Gastroesophageal sphincter (tissue), 4 donors: ENCODE results near the gene PDZD2. TPM values are rescaled to one million over a fixed set of nuclear protein-coding genes. Genes with fewer than 3 reads are reported as not detected.

Experiments used
- ATAC-seq: fragments of 150-250 bp; one replicate; pipeline ENCODE4 v1.9.1; 2016; ENCODE audit warnings: mild to moderate bottlenecking, moderate library complexity
- H3K27ac ChIP-seq, 4 donors: fragments of 200-600 bp; sonication (generic) in 3 of 4; 1 replicate in 3 of 4; 2 replicates in 1 of 4; pipeline ENCODE4 v1.5.1; 2016 to 2019
- H3K27me3 ChIP-seq: fragments of 200-600 bp; sonication (generic); one replicate; pipeline ENCODE4 v1.5.1; 2019
- H3K36me3 ChIP-seq, 2 donors: fragments of 200-600 bp; sonication (generic); one replicate each; pipeline ENCODE4 v1.5.1; 2019; ENCODE audit warnings: control low read depth in 1 of 2
- H3K4me1 ChIP-seq, 3 donors: fragments of 200-600 bp; sonication (generic); 1 replicate in 2 of 3; 2 replicates in 1 of 3; pipeline ENCODE4 v1.5.1; 2016 to 2019; ENCODE audit warnings: control low read depth in 2 of 3
- H3K4me3 ChIP-seq, 2 donors: fragments of 200-600 bp; sonication (generic); one replicate each; pipeline ENCODE4 v1.5.1; 2019; ENCODE audit warnings: mild to moderate bottlenecking in 1 of 2, moderate library complexity in 1 of 2
- H3K9me3 ChIP-seq, 3 donors: fragments of 200-600 bp; sonication (generic); one replicate each; pipeline ENCODE4 v1.5.1; 2017 to 2019; ENCODE audit warnings: control low read depth in 2 of 3
- EP300 ChIP-seq: sonication (generic); formaldehyde crosslinking; IDR thresholded peaks from one replicate; pipeline ENCODE4 v1.6.1; 2017; ENCODE audit warnings: antibody characterized with exemption, mild to moderate bottlenecking
- POLR2A ChIP-seq, 2 donors: fragments of 450-650 bp; IDR thresholded peaks; one replicate each; pipeline ENCODE4 v1.6.1; 2017; ENCODE audit warnings: antibody characterized with exemption in 2 of 2, mild to moderate bottlenecking in 2 of 2, moderate library complexity in 1 of 2
- POLR2AphosphoS5 ChIP-seq: sonication (generic); formaldehyde crosslinking; IDR thresholded peaks from one replicate; pipeline ENCODE4 v1.6.1; 2017; ENCODE audit warnings: antibody characterized with exemption
- WGBS, 2 donors: methylation state at CpG; one replicate each; pipeline ENCODE4 v1.1.5; 2018; ENCODE audit warnings: low coverage in 1 of 2; 5-methylcytosine and 5-hydroxymethylcytosine counted together
- total RNA-seq, 4 donors: library from RNA; depleted of rRNA; stranded (reverse); fragments of >200 nt; gene quantifications; one replicate each; pipeline ENCODE4 v1.1.0, GENCODE V29; 2016
- TF ChIP-seq, protein P1 (sequence below), 4 experiments: fragments of 200-600 bp in 2 of 4; fragments of 450-650 bp in 2 of 4; sonication (generic) in 1 of 4; IDR thresholded peaks; one replicate each; pipeline ENCODE4 v1.5.1; 2017 to 2019; ENCODE audit warnings: antibody characterized with exemption in 4 of 4, mild to moderate bottlenecking in 2 of 4, moderate library complexity in 2 of 4

PDZD2 gene
- total RNA-seq, 4 donors from 2014 or later: 8.6 to 19.4 (median 14.0) TPM

DNA sequence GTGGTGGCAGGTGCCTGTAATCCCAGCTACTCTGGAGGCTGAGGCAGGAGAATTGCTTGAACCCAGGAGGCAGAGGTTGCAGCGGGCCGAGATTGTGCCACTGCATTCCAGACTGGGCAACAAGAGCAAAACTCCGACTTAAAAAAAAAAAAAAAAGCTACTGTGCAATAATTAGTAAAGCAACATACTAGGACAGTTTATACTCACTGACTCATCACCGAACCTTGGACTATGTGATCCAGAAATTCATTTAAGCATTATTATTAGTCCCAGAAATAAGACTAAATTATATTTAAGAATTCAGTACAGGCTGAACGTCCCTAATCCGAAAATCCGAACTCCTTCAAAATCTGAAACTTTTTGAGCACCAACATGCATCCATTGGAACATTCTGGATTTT, 497.4 kb downstream of the PDZD2 start:
- TF ChIP-seq, protein P1, sequence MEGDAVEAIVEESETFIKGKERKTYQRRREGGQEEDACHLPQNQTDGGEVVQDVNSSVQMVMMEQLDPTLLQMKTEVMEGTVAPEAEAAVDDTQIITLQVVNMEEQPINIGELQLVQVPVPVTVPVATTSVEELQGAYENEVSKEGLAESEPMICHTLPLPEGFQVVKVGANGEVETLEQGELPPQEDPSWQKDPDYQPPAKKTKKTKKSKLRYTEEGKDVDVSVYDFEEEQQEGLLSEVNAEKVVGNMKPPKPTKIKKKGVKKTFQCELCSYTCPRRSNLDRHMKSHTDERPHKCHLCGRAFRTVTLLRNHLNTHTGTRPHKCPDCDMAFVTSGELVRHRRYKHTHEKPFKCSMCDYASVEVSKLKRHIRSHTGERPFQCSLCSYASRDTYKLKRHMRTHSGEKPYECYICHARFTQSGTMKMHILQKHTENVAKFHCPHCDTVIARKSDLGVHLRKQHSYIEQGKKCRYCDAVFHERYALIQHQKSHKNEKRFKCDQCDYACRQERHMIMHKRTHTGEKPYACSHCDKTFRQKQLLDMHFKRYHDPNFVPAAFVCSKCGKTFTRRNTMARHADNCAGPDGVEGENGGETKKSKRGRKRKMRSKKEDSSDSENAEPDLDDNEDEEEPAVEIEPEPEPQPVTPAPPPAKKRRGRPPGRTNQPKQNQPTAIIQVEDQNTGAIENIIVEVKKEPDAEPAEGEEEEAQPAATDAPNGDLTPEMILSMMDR (IDR thresholded peaks at IDR 0.05): no peak
- TF ChIP-seq POLR2AphosphoS5: no peak
- TF ChIP-seq EP300: no peak
- TF ChIP-seq POLR2A (IDR thresholded peaks at IDR 0.05): no peak
- no peak overlapping the region for H3K4me3 ChIP-seq
- ATAC-seq: no peak
- WGBS, 2 donors: 50 to 71% methylated on average over 6 to 7 of the region's 7 CpGs
- no peak overlapping the region for H3K27ac ChIP-seq
- H3K4me1 ChIP-seq: peaks cover 0 to 52% (median 2%) of the 10 kb centered on the region in 3 donors
- peaks cover 3 to 39% of the 10 kb centered on the region in 2 donors for H3K36me3 ChIP-seq
- H3K27me3 ChIP-seq: no peaks in the 10 kb centered on the region
- no peaks in the 10 kb centered on the region for H3K9me3 ChIP-seq

DNA sequence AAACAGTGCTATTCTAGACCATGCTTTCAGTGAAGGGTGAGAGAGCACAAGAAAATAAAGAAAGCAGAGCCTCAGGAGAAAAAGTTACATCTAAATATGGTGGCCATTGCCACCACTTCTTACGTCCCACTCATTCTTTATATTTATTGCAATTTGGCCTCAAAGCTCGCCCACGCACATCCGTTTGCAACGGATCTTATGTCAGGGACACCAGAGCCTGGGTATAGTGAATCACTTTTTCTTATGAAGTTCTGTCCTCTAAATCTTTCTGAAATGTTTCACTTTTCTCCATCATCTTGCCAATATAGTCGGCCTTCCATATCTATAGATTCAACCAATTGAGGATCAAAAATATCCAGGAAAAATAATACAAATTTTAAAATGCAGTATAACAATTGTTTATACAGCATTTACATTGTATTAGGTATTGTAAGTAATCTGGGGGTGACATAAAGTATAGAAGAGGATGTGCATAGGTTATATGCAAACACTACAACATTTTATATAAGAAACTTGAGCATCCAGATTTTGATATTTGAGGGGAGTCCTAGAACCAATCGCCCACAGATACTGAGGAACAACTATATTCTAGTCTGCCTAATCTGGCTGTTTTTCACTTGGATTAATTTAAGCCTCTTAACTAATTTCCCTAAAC, 500.0 kb downstream of the PDZD2 start:
- no peaks in the 10 kb centered on the region for H3K9me3 ChIP-seq
- TF ChIP-seq, protein P1 (IDR thresholded peaks at IDR 0.05): no peak
- TF ChIP-seq POLR2AphosphoS5: no peak
- no peak for TF ChIP-seq POLR2A (IDR thresholded peaks at IDR 0.05)
- no peak for TF ChIP-seq EP300
- peaks cover 3 to 47% of the 10 kb centered on the region in 2 donors for H3K36me3 ChIP-seq
- 86 to 93% methylated on average over 7 of the region's 7 CpGs for WGBS, 2 donors
- peaks cover 0 to 33% (median 0%) of the 10 kb centered on the region in 3 donors for H3K4me1 ChIP-seq
- ATAC-seq: no peak
- no peaks in the 10 kb centered on the region for H3K27me3 ChIP-seq
- H3K4me3 ChIP-seq: no peak overlapping the region
- H3K27ac ChIP-seq: no peak overlapping the region

DNA sequence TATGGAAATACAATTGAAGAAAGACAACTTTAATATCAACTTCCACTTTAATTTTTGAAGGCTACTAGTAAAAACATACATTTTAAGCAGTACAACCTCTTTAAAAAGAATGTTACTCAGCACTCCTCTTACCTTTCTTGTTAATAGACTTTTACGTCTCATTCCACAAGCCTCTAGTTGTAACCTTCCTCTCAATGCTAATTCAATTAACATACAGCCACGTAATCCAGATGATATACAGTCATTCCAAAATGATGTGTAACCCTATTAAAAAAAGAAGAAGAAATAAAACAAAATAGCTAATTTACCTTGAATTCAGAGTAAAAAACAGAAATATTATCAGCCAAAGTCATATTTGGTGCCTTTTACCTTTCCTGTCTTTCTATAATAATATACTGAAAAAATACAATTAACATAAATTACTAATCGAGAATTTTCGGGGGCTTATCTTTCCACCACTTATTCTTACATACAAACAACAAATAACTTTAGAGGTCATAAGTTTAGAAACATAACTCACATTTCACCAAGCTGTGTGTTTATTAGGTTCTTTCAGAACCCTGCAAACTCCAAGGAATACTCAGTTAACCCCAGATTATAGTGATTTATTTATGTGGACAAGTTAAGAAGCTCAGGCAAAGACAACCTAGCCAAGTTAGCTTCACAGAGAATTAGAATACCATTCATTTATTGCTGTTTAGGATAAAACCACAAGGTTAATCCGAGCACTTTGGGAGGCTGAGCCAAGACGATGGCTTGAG, 504.9 kb downstream of the PDZD2 start:
- Histone ChIP-seq H3K27ac (no peak overlapping the region), H3K4me3 (no peak overlapping the region), H3K27me3 (no peaks in the 10 kb centered on the region), H3K36me3 (peaks cover 0 to 17% of the 10 kb centered on the region in 2 donors), H3K9me3 (no peaks in the 10 kb centered on the region), H3K4me1 (peaks cover 14 to 55% (median 22%) of the 10 kb centered on the region in 3 donors)
- ATAC-seq: no peak
- no peak for TF ChIP-seq POLR2A (IDR thresholded peaks at IDR 0.05)
- TF ChIP-seq, protein P1 (IDR thresholded peaks at IDR 0.05): no peak
- no peak for TF ChIP-seq POLR2AphosphoS5
- no peak for TF ChIP-seq EP300
- 55 to 70% methylated on average over 6 of the region's 6 CpGs for WGBS, 2 donors

DNA sequence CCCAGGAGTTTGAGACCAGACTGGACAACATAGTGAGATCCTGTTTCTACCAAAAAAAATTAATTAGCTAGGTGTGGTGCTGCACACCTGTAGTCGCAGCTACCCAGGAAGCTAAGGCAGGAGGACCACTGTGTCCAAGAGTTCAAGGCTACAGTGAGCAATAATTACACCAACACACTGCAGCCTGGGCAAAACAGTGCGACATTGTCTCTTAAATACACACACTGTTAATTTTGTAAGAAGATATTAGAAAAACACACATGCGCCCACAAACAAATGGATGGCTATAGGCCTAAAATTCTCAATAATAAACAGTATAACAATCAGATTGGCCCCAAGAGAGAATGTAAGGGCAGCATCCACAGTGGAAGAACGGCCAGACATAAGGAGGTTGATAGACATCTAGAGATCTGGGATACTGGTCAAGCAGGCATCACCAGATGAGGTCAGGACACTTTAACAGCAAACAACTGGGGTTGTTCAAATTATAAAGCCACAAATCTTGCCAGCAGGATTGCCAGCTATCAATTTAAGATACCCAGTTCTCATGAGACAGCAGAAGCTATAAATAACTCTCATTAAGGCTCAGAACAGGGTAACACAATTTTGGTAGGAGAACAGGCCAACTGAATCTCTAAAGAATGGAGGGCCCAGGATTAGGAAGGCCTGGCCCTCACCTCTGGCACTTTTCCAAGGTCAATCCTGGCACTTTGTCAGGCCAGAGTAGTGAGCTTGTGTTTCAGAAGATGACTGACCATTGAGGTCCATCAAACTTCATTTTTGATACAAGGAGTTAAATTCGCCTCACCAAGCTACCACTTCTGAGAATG, 505.7 kb downstream of the PDZD2 start:
- peaks cover 0 to 17% of the 10 kb centered on the region in 2 donors for H3K36me3 ChIP-seq
- TF ChIP-seq POLR2AphosphoS5 (no peak), POLR2A (IDR thresholded peaks at IDR 0.05) (no peak), EP300 (no peak)
- TF ChIP-seq, protein P1 (IDR thresholded peaks at IDR 0.05): no peak
- no peak for ATAC-seq
- 81 to 84% methylated on average over 2 to 4 of the region's 5 CpGs for WGBS, 2 donors
- no peaks in the 10 kb centered on the region for H3K9me3 ChIP-seq
- H3K4me1 ChIP-seq: peaks cover 14 to 63% (median 22%) of the 10 kb centered on the region in 3 donors
- no peak overlapping the region for H3K4me3 ChIP-seq
- H3K27ac ChIP-seq: no peak overlapping the region
- H3K27me3 ChIP-seq: no peaks in the 10 kb centered on the region
